NCI-H1930 (cell line): ENCODE data around the gene ZBTB46.

ENCODE experiments used
- DNase-seq, 2 experiments: peaks; one replicate each; lab custom pipeline; 2025; lab: John Stamatoyannopoulos, UW

ZBTB46 gene

DNA sequence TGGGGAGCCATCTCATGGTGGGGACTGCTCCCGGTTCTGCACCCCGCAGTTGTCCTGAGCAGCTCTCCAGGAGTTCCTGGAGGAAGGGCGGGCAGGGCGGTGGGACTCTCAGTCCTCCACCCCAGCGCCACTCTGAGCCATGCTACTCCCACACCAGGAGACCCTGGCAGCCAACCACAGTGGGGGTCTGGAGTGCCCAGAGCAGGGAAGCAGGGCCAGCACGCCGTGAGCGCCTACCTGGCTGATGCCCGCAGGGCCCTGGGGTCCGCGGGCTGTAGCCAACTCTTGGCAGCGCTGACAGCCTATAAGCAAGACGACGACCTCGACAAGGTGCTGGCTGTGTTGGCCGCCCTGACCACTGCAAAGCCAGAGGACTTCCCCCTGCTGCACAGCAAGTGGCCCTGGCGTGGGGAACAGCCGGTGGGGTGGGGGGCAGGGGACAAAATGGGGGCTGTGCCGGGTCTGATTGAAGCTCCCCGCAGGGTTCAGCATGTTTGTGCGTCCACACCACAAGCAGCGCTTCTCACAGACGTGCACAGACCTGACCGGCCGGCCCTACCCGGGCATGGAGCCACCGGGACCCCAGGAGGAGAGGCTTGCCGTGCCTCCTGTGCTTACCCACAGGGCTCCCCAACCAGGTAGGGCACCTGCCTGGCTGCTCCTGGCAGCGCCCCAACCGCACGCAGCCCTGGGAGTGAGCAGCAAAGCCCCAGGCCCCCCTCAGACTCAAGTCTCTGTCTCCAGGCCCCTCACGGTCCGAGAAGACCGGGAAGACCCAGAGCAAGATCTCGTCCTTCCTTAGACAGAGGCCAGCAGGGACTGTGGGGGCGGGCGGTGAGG lies 136.3 kb downstream of the ZBTB46 start:
- DNase-seq: no peak

DNA sequence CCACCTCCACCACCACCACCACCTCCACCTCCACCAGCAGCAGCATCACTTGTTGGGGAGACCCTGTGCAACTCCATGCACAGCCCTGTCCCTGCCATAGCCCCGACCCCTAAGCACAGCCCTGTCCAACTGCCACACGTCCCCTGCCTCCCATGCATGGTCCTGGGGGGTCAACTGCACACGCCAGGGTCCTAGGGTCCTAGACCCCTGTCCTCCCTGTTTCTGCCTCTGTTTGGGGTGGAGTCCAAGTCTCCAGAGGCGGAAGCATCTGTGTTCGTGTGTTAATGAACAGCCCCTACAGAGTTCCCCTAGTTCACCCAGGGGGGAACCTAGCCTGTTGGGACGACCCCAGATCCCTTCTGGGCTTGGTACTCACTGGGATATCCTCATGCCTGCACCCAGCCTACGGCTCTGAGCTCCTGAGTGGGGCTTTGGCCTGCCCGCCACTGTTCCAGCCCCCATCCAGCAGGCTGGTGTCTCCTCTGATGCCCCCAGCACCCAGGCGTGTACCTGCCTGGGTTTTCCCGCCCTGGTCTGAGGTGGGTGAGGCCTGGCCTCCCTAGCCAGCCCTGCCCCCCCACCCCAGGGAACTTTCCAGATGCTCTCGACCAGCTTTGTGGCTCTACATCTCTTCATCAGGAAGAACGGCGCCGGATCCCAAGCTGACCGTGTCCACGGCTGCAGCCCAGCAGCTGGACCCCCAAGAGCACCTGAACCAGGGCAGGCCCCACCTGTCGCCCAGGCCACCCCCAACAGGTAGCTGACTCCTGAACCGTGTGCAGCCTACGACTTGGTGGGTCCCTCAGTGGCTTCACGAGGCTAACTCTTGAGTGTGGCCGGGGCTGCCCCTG lies 137.1 kb downstream of the ZBTB46 start:
- no peak for DNase-seq
